HG02642 (cell line): ENCODE measurements around the gene RGS17.
"Not testable (repeated sequence)": the region's sequence is repeated elsewhere in the genome, so short reads cannot be mapped to it uniquely, and the experiment has no call there.

Experiments
- ATAC-seq: cut with Tn5 transposase; IDR thresholded peaks from one replicate; pipeline ENCODE4 v1.9.1; 2021; ENCODE audit warnings: mild to moderate bottlenecking; ENCODE audit not compliant: unreplicated experiment, poor library complexity

Gene RGS17

GRCh38 chr6:153126218-153126617 is 4.9 kb downstream of the RGS17 start:
- no peak for ATAC-seq

GRCh38 chr6:153125032-153125431 is 6.0 kb downstream of the RGS17 start:
- no peak for ATAC-seq

- ATAC-seq: no peak
Observed at GRCh38 chr6:153123801-153124200, 7.3 kb downstream of the RGS17 start.

- ATAC-seq: no peak
Observed at GRCh38 chr6:153121311-153121710, 9.8 kb downstream of the RGS17 start.

GRCh38 chr6:153117986-153118879 is 12.8 kb downstream of the RGS17 start:
- ATAC-seq: peak; percentile 96

GRCh38 chr6:153111082-153111481 is 20.0 kb downstream of the RGS17 start:
- ATAC-seq: not testable (repeated sequence)

GRCh38 chr6:153110612-153111011 is 20.5 kb downstream of the RGS17 start:
- ATAC-seq: not testable (repeated sequence)

- ATAC-seq: no peak
Observed at GRCh38 chr6:153108315-153108714, 22.8 kb downstream of the RGS17 start.

GRCh38 chr6:153106021-153106420 is 25.1 kb downstream of the RGS17 start:
- ATAC-seq: no peak

GRCh38 chr6:153104220-153104619 is 26.9 kb downstream of the RGS17 start:
- ATAC-seq: no peak

- ATAC-seq: no peak
Observed at GRCh38 chr6:153103319-153103655, 27.8 kb downstream of the RGS17 start.

- no peak for ATAC-seq
Observed at GRCh38 chr6:153102605-153103318, 28.3 kb downstream of the RGS17 start.

- ATAC-seq: no peak
Observed at GRCh38 chr6:153101461-153101860, 29.6 kb downstream of the RGS17 start.

GRCh38 chr6:153099636-153100035 is 31.4 kb downstream of the RGS17 start:
- peak; percentile 71 for ATAC-seq

GRCh38 chr6:153096792-153097191 is 34.3 kb downstream of the RGS17 start:
- ATAC-seq: no peak

GRCh38 chr6:153096031-153096430 is 35.1 kb downstream of the RGS17 start:
- ATAC-seq: no peak

GRCh38 chr6:153092082-153093013 is 38.7 kb downstream of the RGS17 start:
- peak; percentile 89 for ATAC-seq

- ATAC-seq: no peak
Observed at GRCh38 chr6:153090241-153090930, 40.7 kb downstream of the RGS17 start.

GRCh38 chr6:153088796-153089195 is 42.3 kb downstream of the RGS17 start:
- ATAC-seq: no peak

GRCh38 chr6:153087436-153087835 is 43.6 kb downstream of the RGS17 start:
- ATAC-seq: no peak
